GM18502 (cell line): ENCODE results near the gene DPY19L3.
"Not testable (repeated sequence)": the region's sequence is repeated elsewhere in the genome, so short reads cannot be mapped to it uniquely, and the experiment has no call there.

Experiments used
- ATAC-seq: cut with Tn5 transposase; IDR thresholded peaks from one replicate; pipeline ENCODE4 v1.9.1; 2021; ENCODE audit warnings: mild to moderate bottlenecking; ENCODE audit not compliant: unreplicated experiment, poor library complexity

The DPY19L3 gene

GRCh38 chr19:32489971-32490370, 84.4 kb downstream of the DPY19L3 start:
- ATAC-seq, result no peak

- ATAC-seq, result no peak
Measured at GRCh38 chr19:32497391-32497790, 91.8 kb downstream of the DPY19L3 start.

- ATAC-seq, result no peak
Measured at GRCh38 chr19:32498648-32499200, 93.2 kb downstream of the DPY19L3 start.

- not testable (repeated sequence) for ATAC-seq
Measured at GRCh38 chr19:32512498-32512897, 106.9 kb downstream of the DPY19L3 start.

GRCh38 chr19:32519023-32519422, 113.5 kb downstream of the DPY19L3 start:
- no peak for ATAC-seq

GRCh38 chr19:32522967-32523366, 117.4 kb downstream of the DPY19L3 start:
- no peak for ATAC-seq

GRCh38 chr19:32526895-32527294, 121.3 kb downstream of the DPY19L3 start:
- no peak for ATAC-seq

GRCh38 chr19:32530773-32531172, 125.2 kb downstream of the DPY19L3 start:
- ATAC-seq, result no peak

- no peak for ATAC-seq
Measured at GRCh38 chr19:32532233-32532632, 126.7 kb downstream of the DPY19L3 start.
